Tibial artery (tissue), 4 donors: ENCODE measurements around the gene DTWD2.
A peak's percentile ranks its signal among the peaks of the same experiment; 100 is the strongest.
"Not testable (repeated sequence)": the region's sequence is repeated elsewhere in the genome, so short reads cannot be mapped to it uniquely, and the experiment has no call there.

Source experiments
- DNase-seq, 2 donors: peaks; one replicate each; pipeline ENCODE4 v3.0.0-alpha.2; 2019
- H3K27ac ChIP-seq, 2 donors: fragments of 200-600 bp; sonication (generic) in 1 of 2; 1 replicate in 1 of 2; 2 replicates in 1 of 2; pipeline ENCODE4 v1.5.1; 2018 to 2019; ENCODE audit warnings: mild to moderate bottlenecking in 1 of 2
- H3K27me3 ChIP-seq, 2 donors: fragments of 200-600 bp; sonication (generic) in 1 of 2; one replicate each; pipeline versions ENCODE4 v1.5.1 to v1.6.0; 2016 to 2019
- H3K36me3 ChIP-seq, 3 donors: fragments of 200-600 bp; sonication (generic) in 2 of 3; one replicate each; pipeline ENCODE4 v1.5.1; 2016 to 2019; ENCODE audit warnings: mild to moderate bottlenecking in 2 of 3
- H3K4me1 ChIP-seq, 4 donors: fragments of 200-600 bp; sonication (generic) in 2 of 4; 1 replicate in 3 of 4; 2 replicates in 1 of 4; pipeline ENCODE4 v1.5.1; 2016 to 2019
- H3K4me3 ChIP-seq, 2 donors: fragments of 200-600 bp; sonication (generic) in 1 of 2; 1 replicate in 1 of 2; 2 replicates in 1 of 2; pipeline ENCODE4 v1.5.1; 2018 to 2019; ENCODE audit warnings: mild to moderate bottlenecking in 2 of 2
- H3K9me3 ChIP-seq, 3 donors: fragments of 200-600 bp; sonication (generic) in 1 of 3; one replicate each; pipeline ENCODE4 v1.5.1; 2016 to 2019
- CTCF ChIP-seq, 2 experiments: fragments of 200-600 bp in 1 of 2; fragments of 450-650 bp in 1 of 2; IDR thresholded peaks; one replicate each; pipeline ENCODE4 v1.5.1; 2017 to 2019; ENCODE audit warnings: antibody characterized with exemption in 2 of 2, mild to moderate bottlenecking in 1 of 2, moderate library complexity in 1 of 2
- intact Hi-C: fragments of 100-400 bp; cut with DNase I; formaldehyde crosslinking; loops from one replicate; pipeline ENCODE4 v1.15.0; 2023; ENCODE audit warnings: low total_unique reads

The DTWD2 gene

GRCh38 chr5:118967059-118967508, 21.3 kb downstream of the DTWD2 start:
- intact Hi-C loops = no loop called here
- Histone ChIP-seq H3K27ac (no peak overlapping the region), H3K4me3 (no peak overlapping the region), H3K4me1 (peaks cover 0 to 13% (median 4%) of the 10 kb centered on the region in 4 donors), H3K36me3 (no peaks in the 10 kb centered on the region), H3K9me3 (no peaks in the 10 kb centered on the region), H3K27me3 (no peaks in the 10 kb centered on the region)
- DNase-seq = no peak
- no peak for TF ChIP-seq CTCF (IDR thresholded peaks at IDR 0.05)

- peaks cover 0 to under 1% (median 0%) of the 10 kb centered on the region in 3 donors for H3K36me3 ChIP-seq
- no peak overlapping the region for H3K4me3 ChIP-seq
- TF ChIP-seq CTCF (IDR thresholded peaks at IDR 0.05) = no peak
- H3K27me3 ChIP-seq = no peaks in the 10 kb centered on the region
- no peak overlapping the region for H3K27ac ChIP-seq
- no peaks in the 10 kb centered on the region for H3K9me3 ChIP-seq
- H3K4me1 ChIP-seq = peaks cover 0 to 13% (median 4%) of the 10 kb centered on the region in 4 donors
- DNase-seq = no peak
- intact Hi-C loops = no loop called here
Observed at GRCh38 chr5:118965890-118966289, 22.5 kb downstream of the DTWD2 start.

- H3K36me3 ChIP-seq, intact Hi-C loops, DNase-seq, H3K27ac ChIP-seq, H3K27me3 ChIP-seq, H3K9me3 ChIP-seq, H3K4me3 ChIP-seq: not testable (repeated sequence)
- peaks cover 0 to 13% (median 4%) of the 10 kb centered on the region in 4 donors for H3K4me1 ChIP-seq
Observed at GRCh38 chr5:118964970-118965369, 23.4 kb downstream of the DTWD2 start.

- H3K27me3 ChIP-seq, H3K9me3 ChIP-seq, H3K36me3 ChIP-seq, H3K4me1 ChIP-seq, H3K27ac ChIP-seq, intact Hi-C loops, DNase-seq, H3K4me3 ChIP-seq: not testable (repeated sequence)
Observed at GRCh38 chr5:118964388-118964787, 24.0 kb downstream of the DTWD2 start.

- H3K4me1 ChIP-seq = no peaks in the 10 kb centered on the region
- intact Hi-C loops = no loop called here
- H3K36me3 ChIP-seq = peaks cover 0 to 8% (median 0%) of the 10 kb centered on the region in 3 donors
- no peaks in the 10 kb centered on the region for H3K9me3 ChIP-seq
- H3K27me3 ChIP-seq = no peaks in the 10 kb centered on the region
- TF ChIP-seq CTCF (IDR thresholded peaks at IDR 0.05) = no peak
- H3K27ac ChIP-seq = no peak overlapping the region
- H3K4me3 ChIP-seq = no peak overlapping the region
- DNase-seq = no peak
Observed at GRCh38 chr5:118963169-118963568, 25.2 kb downstream of the DTWD2 start.

GRCh38 chr5:118960557-118960956, 27.8 kb downstream of the DTWD2 start:
- Histone ChIP-seq H3K27me3 (no peaks in the 10 kb centered on the region), H3K27ac (no peak overlapping the region), H3K36me3 (peaks cover 0 to 8% (median 0%) of the 10 kb centered on the region in 3 donors), H3K4me3 (no peak overlapping the region), H3K9me3 (no peaks in the 10 kb centered on the region), H3K4me1 (no peaks in the 10 kb centered on the region)
- DNase-seq = no peak
- TF ChIP-seq CTCF (IDR thresholded peaks at IDR 0.05) = no peak
- intact Hi-C loops = no loop called here

GRCh38 chr5:118956727-118957126, 31.6 kb downstream of the DTWD2 start:
- H3K27me3 ChIP-seq = no peaks in the 10 kb centered on the region
- TF ChIP-seq CTCF (IDR thresholded peaks at IDR 0.05) = peak in 1 of 2 experiments; percentile 5
- no peaks in the 10 kb centered on the region for H3K9me3 ChIP-seq
- DNase-seq = no peak
- H3K27ac ChIP-seq = no peak overlapping the region
- peaks cover 0 to 8% (median 0%) of the 10 kb centered on the region in 3 donors for H3K36me3 ChIP-seq
- no peaks in the 10 kb centered on the region for H3K4me1 ChIP-seq
- H3K4me3 ChIP-seq = no peak overlapping the region
- intact Hi-C loops = no loop called here
